H1 (cell line): ENCODE data around the gene GOLGA7B. TPM values are rescaled to one million over a fixed set of nuclear protein-coding genes. Genes with fewer than 3 reads are reported as not detected.

Experiments used
- CTCF ChIA-PET: fragments of 300-600 bp; sonication (Branson Sonifier 250); formaldehyde crosslinking; loops from one replicate; lab custom pipeline; 2021; ENCODE audit not compliant: partially characterized antibody; lab: Charles Lee
- POLR2A ChIA-PET: fragments of 300-600 bp; sonication (Branson Sonifier 250); formaldehyde crosslinking; loops from one replicate; lab custom pipeline; 2021; ENCODE audit warnings: inconsistent platforms; ENCODE audit not compliant: partially characterized antibody; lab: Charles Lee
- DNase-seq, 2 experiments: peaks; one replicate each; pipeline versions ENCODE4 v3.0.0 to v3.0.0-alpha.2; 2010 to 2022; ENCODE audit warnings: low spot score in 2 of 2, low read depth in 1 of 2, mixed read lengths in 1 of 2
- FAIRE-seq: peaks from 2 replicates; lab custom pipeline; 2011; peaks lifted over from hg19 to GRCh38; lab: Jason Lieb, UNC
- H2AFZ ChIP-seq: 2 replicates; pipeline ENCODE4 v1.8.1; 2012; ENCODE audit warnings: low read length, inconsistent platforms
- H2AK5ac ChIP-seq: 2 replicates; pipeline ENCODE4 v1.6.1; 2013; ENCODE audit warnings: low read depth, low read length
- H2BK120ac ChIP-seq: replicated peaks from 2 replicates; pipeline ENCODE3; 2013; ENCODE audit warnings: low read depth, low read length, inconsistent platforms
- H2BK12ac ChIP-seq: 2 replicates; pipeline ENCODE4 v1.6.1; 2013; ENCODE audit warnings: low read depth, low read length
- H2BK15ac ChIP-seq: 2 replicates; pipeline ENCODE4 v1.6.1; 2013; ENCODE audit warnings: low read length
- H2BK20ac ChIP-seq: 2 replicates; pipeline ENCODE4 v1.6.1; 2013; ENCODE audit warnings: low read length
- H2BK5ac ChIP-seq: 2 replicates; pipeline ENCODE4 v1.6.1; 2013; ENCODE audit warnings: low read depth, low read length
- H3K14ac ChIP-seq: 2 replicates; pipeline ENCODE4 v1.6.1; 2013; ENCODE audit warnings: inconsistent platforms; ENCODE audit not compliant: insufficient read length
- H3K18ac ChIP-seq: 2 replicates; pipeline ENCODE4 v1.6.1; 2013; ENCODE audit warnings: low read length; ENCODE audit errors: extremely low read depth
- H3K23ac ChIP-seq: 2 replicates; pipeline ENCODE4 v1.6.1; 2013; ENCODE audit warnings: inconsistent platforms; ENCODE audit not compliant: insufficient read length
- H3K23me2 ChIP-seq: 2 replicates; pipeline ENCODE4 v1.6.1; 2013; ENCODE audit warnings: low read depth, low read length
- H3K27ac ChIP-seq: 2 replicates; pipeline ENCODE4 v1.6.1; 2011; ENCODE audit warnings: low read depth, low read length, inconsistent platforms
- H3K27me3 ChIP-seq, 4 experiments: replicated peaks in 1 of 4; 1 replicate in 1 of 4; 2 replicates in 3 of 4; pipeline versions ENCODE4 v1.6.1 to v1.8.1; 2011 to 2013; ENCODE audit warnings: low read length in 3 of 4, mild to moderate bottlenecking in 3 of 4, inconsistent platforms in 2 of 4, mixed read lengths in 2 of 4, moderate library complexity in 1 of 4; ENCODE audit not compliant: control insufficient read depth in 3 of 4, insufficient read depth in 3 of 4; ENCODE audit errors: extremely low read depth in 1 of 4
- H3K36me3 ChIP-seq, 4 experiments: 2 replicates each; pipeline versions ENCODE4 v1.6.1 to v1.8.1; 2011 to 2013; ENCODE audit warnings: mild to moderate bottlenecking in 4 of 4, low read length in 3 of 4, moderate library complexity in 2 of 4, control low read depth in 1 of 4, inconsistent platforms in 1 of 4; ENCODE audit not compliant: insufficient read depth in 4 of 4, control insufficient read depth in 2 of 4
- H3K4ac ChIP-seq: replicated peaks from 2 replicates; pipeline ENCODE3; 2013; ENCODE audit warnings: low read length, low read depth, mixed read lengths, inconsistent platforms; ENCODE audit not compliant: insufficient read length
- H3K4me1 ChIP-seq, 4 experiments: replicated peaks in 1 of 4; 1 replicate in 1 of 4; 2 replicates in 3 of 4; pipeline versions ENCODE4 v1.6.1 to v1.8.1; 2011 to 2013; ENCODE audit warnings: low read length in 3 of 4, inconsistent platforms in 2 of 4, mixed read lengths in 1 of 4; ENCODE audit not compliant: insufficient read depth in 4 of 4, control insufficient read depth in 3 of 4
- H3K4me2 ChIP-seq, 2 experiments: 2 replicates each; pipeline versions ENCODE4 v1.6.1 to v1.8.1; 2011 to 2013; ENCODE audit warnings: low read depth in 2 of 2, low read length in 2 of 2, control low read depth in 1 of 2, inconsistent platforms in 1 of 2, mild to moderate bottlenecking in 1 of 2; ENCODE audit not compliant: insufficient read depth in 1 of 2
- H3K4me3 ChIP-seq, 4 experiments: fragments of 200-600, 300-600 bp in 1 of 4; sonication (generic), shearing (Covaris generic), sonication (Bioruptor Twin) in 1 of 4; 2 replicates each; pipeline versions ENCODE4 v1.5.1 to v1.8.1; 2011 to 2016; ENCODE audit warnings: low read length in 4 of 4, low read depth in 3 of 4, control low read depth in 2 of 4, inconsistent platforms in 2 of 4, mild to moderate bottlenecking in 2 of 4, mixed read lengths in 1 of 4, moderate library complexity in 1 of 4; ENCODE audit not compliant: insufficient read depth in 2 of 4; ENCODE audit errors: extremely low read depth in 1 of 4
- H3K56ac ChIP-seq: replicated peaks from 2 replicates; pipeline ENCODE3; 2013; ENCODE audit warnings: low read depth, mild to moderate bottlenecking, mixed read lengths, low read length, inconsistent platforms; ENCODE audit not compliant: insufficient read length
- H3K79me1 ChIP-seq: 2 replicates; pipeline ENCODE4 v1.6.1; 2013; ENCODE audit warnings: low read depth, low read length, control low read depth
- H3K79me2 ChIP-seq, 2 experiments: 2 replicates each; pipeline versions ENCODE4 v1.6.1 to v1.8.1; 2012 to 2013; ENCODE audit warnings: low read length in 2 of 2, mild to moderate bottlenecking in 2 of 2, inconsistent platforms in 1 of 2; ENCODE audit not compliant: insufficient read depth in 2 of 2, control insufficient read depth in 1 of 2
- H3K9ac ChIP-seq, 4 experiments: replicated peaks in 1 of 4; 1 replicate in 1 of 4; 2 replicates in 3 of 4; pipeline versions ENCODE4 v1.6.1 to v1.8.1; 2011 to 2013; ENCODE audit warnings: low read depth in 3 of 4, low read length in 3 of 4, control low read depth in 2 of 4, mild to moderate bottlenecking in 2 of 4, moderate library complexity in 2 of 4, inconsistent platforms in 1 of 4; ENCODE audit errors: extremely low read depth in 1 of 4
- H3K9me3 ChIP-seq, 2 experiments: 2 replicates each; pipeline versions ENCODE4 v1.6.1 to v1.8.1; 2012 to 2013; ENCODE audit warnings: mild to moderate bottlenecking in 2 of 2, moderate library complexity in 2 of 2, control low read depth in 1 of 2, inconsistent platforms in 1 of 2, low read depth in 1 of 2, low read length in 1 of 2, mixed read lengths in 1 of 2; ENCODE audit not compliant: insufficient read depth in 2 of 2
- H4K20me1 ChIP-seq, 2 experiments: replicated peaks in 1 of 2; 2 replicates each; pipeline versions ENCODE3 to v1.8.1; 2011 to 2013; ENCODE audit warnings: inconsistent platforms in 2 of 2, low read length in 2 of 2, mild to moderate bottlenecking in 1 of 2; ENCODE audit not compliant: insufficient read depth in 2 of 2, control insufficient read depth in 1 of 2
- H4K5ac ChIP-seq: 2 replicates; pipeline ENCODE4 v1.6.1; 2013; ENCODE audit warnings: low read length, low read depth, mixed read lengths, inconsistent platforms; ENCODE audit not compliant: insufficient read length
- H4K8ac ChIP-seq: 2 replicates; pipeline ENCODE4 v1.8.0; 2013; ENCODE audit warnings: mild to moderate bottlenecking, moderate library complexity, low read length, inconsistent platforms; ENCODE audit not compliant: insufficient read depth; ENCODE audit errors: extremely low read depth
- H4K91ac ChIP-seq: replicated peaks from 2 replicates; pipeline ENCODE3; 2013; ENCODE audit warnings: low read length, mixed read lengths, inconsistent platforms; ENCODE audit not compliant: insufficient read length
- ATF2 ChIP-seq: IDR thresholded peaks from 2 replicates; pipeline ENCODE4 v1.6.1; 2012; ENCODE audit warnings: low read length, inconsistent platforms
- CEBPB ChIP-seq: IDR thresholded peaks from 2 replicates; pipeline ENCODE4 v1.6.1; 2012; ENCODE audit warnings: low read depth, low read length
- E2F6 ChIP-seq: IDR thresholded peaks from 2 replicates; pipeline ENCODE4 v1.6.1; 2012; ENCODE audit warnings: inconsistent platforms
- KDM1A ChIP-seq: fragments of 200-600, 300-600 bp; sonication (generic); IDR thresholded peaks from 2 replicates; pipeline ENCODE4 v1.7.1; 2016; ENCODE audit warnings: mild to moderate bottlenecking, low read length, borderline replicate concordance
- NRF1 ChIP-seq: IDR thresholded peaks from 2 replicates; pipeline ENCODE4 v1.6.1; 2011; ENCODE audit warnings: mild to moderate bottlenecking, low read depth, low read length, improper control_type of control experiment
- RXRA ChIP-seq: IDR thresholded peaks from 2 replicates; pipeline ENCODE4 v1.6.1; 2011; ENCODE audit warnings: low read depth, mild to moderate bottlenecking, low read length, moderate library complexity; ENCODE audit not compliant: insufficient read depth
- TAF7 ChIP-seq: optimal IDR thresholded peaks from 2 replicates; pipeline ENCODE3; 2011; ENCODE audit warnings: low read depth, mild to moderate bottlenecking, inconsistent platforms, low read length, moderate library complexity, borderline replicate concordance
- ZNF274 ChIP-seq: IDR thresholded peaks from 2 replicates; pipeline ENCODE4 v1.7.0; 2012; ENCODE audit warnings: low read length, borderline replicate concordance; ENCODE audit errors: extremely low read depth
- WGBS, 2 experiments: shearing (Covaris generic) in 1 of 2; methylation state at CpG; one replicate each; pipeline versions ENCODE4 v1.1.6 to v1.1.7; 2013 to 2015; ENCODE audit warnings: low lambda C conversion rate in 2 of 2, mixed read lengths in 2 of 2, inconsistent platforms in 1 of 2, low coverage in 1 of 2, missing lambda C conversion rate in 1 of 2; ENCODE audit not compliant: insufficient replicate concordance in 2 of 2, insufficient coverage in 1 of 2, insufficient read length in 1 of 2; ENCODE audit errors: extremely low coverage in 1 of 2, missing lambda C conversion rate in 1 of 2; 5-methylcytosine and 5-hydroxymethylcytosine counted together
- polyA plus RNA-seq, 7 experiments: library from polyadenylated mRNA; depleted of rRNA in 3 of 7; stranded (reverse) in 5 of 7; unstranded in 2 of 7; fragments of >200 nt in 5 of 7; fragments of 200-250 nt in 2 of 7; gene quantifications; 1 replicate in 5 of 7; 2 replicates in 1 of 7; 4 replicates in 1 of 7; pipeline versions ENCODE4 v1.2.1 to v1.2.3, GENCODE V29; 2011 to 2013; ENCODE audit warnings: missing spikeins in 2 of 7, mixed read lengths in 2 of 7
- total RNA-seq: library from RNA; stranded (reverse); fragmentation: NEBNext Ultra II Directional; extraction: Animal tissue kit (Norgen Biotek cat#: 25700); gene quantifications from 2 replicates; pipeline ENCODE4 v1.2.1, GENCODE V29; 2021

Gene GOLGA7B
- total and polyA plus RNA-seq, 2 of the 8 experiments (the other 6 are each of a cell fraction or from before 2014, with no cell fraction given), result 0.04 to 0.14 TPM

GRCh38 chr10:97889461-97890265 lies 40.0 kb downstream of the GOLGA7B start:
- Histone ChIP-seq H2BK5ac (peak overlapping the region; percentile 83; the same call in 1 of the 2 replicates), H4K8ac (peak overlapping the region; percentile 36; the same call in 1 of the 2 replicates), H3K4ac (peak overlapping the region; percentile 85), H3K9ac (no peak overlapping the region; a peak in 3 of 7 replicates), H3K79me1 (no peaks in the 10 kb centered on the region), H4K5ac (peak overlapping the region; percentile 45), H3K23me2 (peaks cover 4% of the 10 kb centered on the region; the same call in 1 of the 2 replicates), H3K79me2 (no peaks in the 10 kb centered on the region), H3K4me3 (peak overlapping the region in 1 of 4 experiments; percentile 40; a peak in 2 of 8 replicates), H2AFZ (peak overlapping the region; percentile 90), H3K4me1 (peaks cover 0 to 18% (median 13%) of the 10 kb centered on the region in 4 experiments; a peak in 6 of 7 replicates), H3K23ac (no peak overlapping the region), H2BK120ac (peak overlapping the region; percentile 72), H3K56ac (no peak overlapping the region), H3K27ac (no peak overlapping the region; the same call in 1 of the 2 replicates), H2BK12ac (peak overlapping the region; percentile 98), H2AK5ac (peak overlapping the region; percentile 75; the same call in 1 of the 2 replicates), H3K27me3 (no peaks in the 10 kb centered on the region; a peak in 1 of 7 replicates), H4K20me1 (no peaks in the 10 kb centered on the region), H3K36me3 (no peaks in the 10 kb centered on the region), H3K9me3 (no peaks in the 10 kb centered on the region), H3K14ac (peak overlapping the region; percentile 64), H2BK15ac (peak overlapping the region; percentile 84; the same call in 1 of the 2 replicates), H4K91ac (peak overlapping the region; percentile 99), H3K18ac (peak overlapping the region; percentile 95), H2BK20ac (peak overlapping the region; percentile 97), H3K4me2 (peak overlapping the region; percentile 58 to 64)
- POLR2A ChIA-PET, result interaction anchor here (0.7 to 2.4 kb wide), 6 partner anchors 10 to 141 kb away, joined by 3 to 11 read pairs (median 5); partner anchors contain the start of gene CRTAC1
- DNase-seq (peak; percentile 59 to 68), FAIRE-seq (no peak)
- 40% methylated on average over 18 of the region's 18 CpGs; no CpG with 5 or more reads in 1 of the 2 experiments for WGBS, 2 experiments
- CTCF ChIA-PET, result interaction anchor here (0.6 to 7.5 kb wide), 18 partner anchors 9 to 1534 kb away, joined by 3 to 56 read pairs (median 6); no protein-coding TSS in a partner anchor
- TF ChIP-seq RXRA (no peak), ATF2 (no peak), KDM1A (peak; percentile 22; the same call in 1 of the 2 replicates), CEBPB (no peak), ZNF274 (no peak), TAF7 (no peak), NRF1 (peak; percentile 3; the same call in 1 of the 2 replicates), E2F6 (peak; percentile 63; the same call in 1 of the 2 replicates)
